ENCODE data around the gene TAL1. TPM values are rescaled to one million over a fixed set of nuclear protein-coding genes. Genes with fewer than 3 reads are reported as not detected.

TAL1 gene
- total and polyA plus RNA-seq, 2 of the 8 experiments (the other 6 are each of a cell fraction or from before 2014, with no cell fraction given), result 0.09 to 0.15 TPM

- TF ChIP-seq HDAC2 (IDR thresholded peaks at IDR 0.05; ENCODE audit: borderline replicate concordance in 1 of 2, low read depth in 2 of 2, low read length in 2 of 2), result no peak
- TF ChIP-seq, protein P1, sequence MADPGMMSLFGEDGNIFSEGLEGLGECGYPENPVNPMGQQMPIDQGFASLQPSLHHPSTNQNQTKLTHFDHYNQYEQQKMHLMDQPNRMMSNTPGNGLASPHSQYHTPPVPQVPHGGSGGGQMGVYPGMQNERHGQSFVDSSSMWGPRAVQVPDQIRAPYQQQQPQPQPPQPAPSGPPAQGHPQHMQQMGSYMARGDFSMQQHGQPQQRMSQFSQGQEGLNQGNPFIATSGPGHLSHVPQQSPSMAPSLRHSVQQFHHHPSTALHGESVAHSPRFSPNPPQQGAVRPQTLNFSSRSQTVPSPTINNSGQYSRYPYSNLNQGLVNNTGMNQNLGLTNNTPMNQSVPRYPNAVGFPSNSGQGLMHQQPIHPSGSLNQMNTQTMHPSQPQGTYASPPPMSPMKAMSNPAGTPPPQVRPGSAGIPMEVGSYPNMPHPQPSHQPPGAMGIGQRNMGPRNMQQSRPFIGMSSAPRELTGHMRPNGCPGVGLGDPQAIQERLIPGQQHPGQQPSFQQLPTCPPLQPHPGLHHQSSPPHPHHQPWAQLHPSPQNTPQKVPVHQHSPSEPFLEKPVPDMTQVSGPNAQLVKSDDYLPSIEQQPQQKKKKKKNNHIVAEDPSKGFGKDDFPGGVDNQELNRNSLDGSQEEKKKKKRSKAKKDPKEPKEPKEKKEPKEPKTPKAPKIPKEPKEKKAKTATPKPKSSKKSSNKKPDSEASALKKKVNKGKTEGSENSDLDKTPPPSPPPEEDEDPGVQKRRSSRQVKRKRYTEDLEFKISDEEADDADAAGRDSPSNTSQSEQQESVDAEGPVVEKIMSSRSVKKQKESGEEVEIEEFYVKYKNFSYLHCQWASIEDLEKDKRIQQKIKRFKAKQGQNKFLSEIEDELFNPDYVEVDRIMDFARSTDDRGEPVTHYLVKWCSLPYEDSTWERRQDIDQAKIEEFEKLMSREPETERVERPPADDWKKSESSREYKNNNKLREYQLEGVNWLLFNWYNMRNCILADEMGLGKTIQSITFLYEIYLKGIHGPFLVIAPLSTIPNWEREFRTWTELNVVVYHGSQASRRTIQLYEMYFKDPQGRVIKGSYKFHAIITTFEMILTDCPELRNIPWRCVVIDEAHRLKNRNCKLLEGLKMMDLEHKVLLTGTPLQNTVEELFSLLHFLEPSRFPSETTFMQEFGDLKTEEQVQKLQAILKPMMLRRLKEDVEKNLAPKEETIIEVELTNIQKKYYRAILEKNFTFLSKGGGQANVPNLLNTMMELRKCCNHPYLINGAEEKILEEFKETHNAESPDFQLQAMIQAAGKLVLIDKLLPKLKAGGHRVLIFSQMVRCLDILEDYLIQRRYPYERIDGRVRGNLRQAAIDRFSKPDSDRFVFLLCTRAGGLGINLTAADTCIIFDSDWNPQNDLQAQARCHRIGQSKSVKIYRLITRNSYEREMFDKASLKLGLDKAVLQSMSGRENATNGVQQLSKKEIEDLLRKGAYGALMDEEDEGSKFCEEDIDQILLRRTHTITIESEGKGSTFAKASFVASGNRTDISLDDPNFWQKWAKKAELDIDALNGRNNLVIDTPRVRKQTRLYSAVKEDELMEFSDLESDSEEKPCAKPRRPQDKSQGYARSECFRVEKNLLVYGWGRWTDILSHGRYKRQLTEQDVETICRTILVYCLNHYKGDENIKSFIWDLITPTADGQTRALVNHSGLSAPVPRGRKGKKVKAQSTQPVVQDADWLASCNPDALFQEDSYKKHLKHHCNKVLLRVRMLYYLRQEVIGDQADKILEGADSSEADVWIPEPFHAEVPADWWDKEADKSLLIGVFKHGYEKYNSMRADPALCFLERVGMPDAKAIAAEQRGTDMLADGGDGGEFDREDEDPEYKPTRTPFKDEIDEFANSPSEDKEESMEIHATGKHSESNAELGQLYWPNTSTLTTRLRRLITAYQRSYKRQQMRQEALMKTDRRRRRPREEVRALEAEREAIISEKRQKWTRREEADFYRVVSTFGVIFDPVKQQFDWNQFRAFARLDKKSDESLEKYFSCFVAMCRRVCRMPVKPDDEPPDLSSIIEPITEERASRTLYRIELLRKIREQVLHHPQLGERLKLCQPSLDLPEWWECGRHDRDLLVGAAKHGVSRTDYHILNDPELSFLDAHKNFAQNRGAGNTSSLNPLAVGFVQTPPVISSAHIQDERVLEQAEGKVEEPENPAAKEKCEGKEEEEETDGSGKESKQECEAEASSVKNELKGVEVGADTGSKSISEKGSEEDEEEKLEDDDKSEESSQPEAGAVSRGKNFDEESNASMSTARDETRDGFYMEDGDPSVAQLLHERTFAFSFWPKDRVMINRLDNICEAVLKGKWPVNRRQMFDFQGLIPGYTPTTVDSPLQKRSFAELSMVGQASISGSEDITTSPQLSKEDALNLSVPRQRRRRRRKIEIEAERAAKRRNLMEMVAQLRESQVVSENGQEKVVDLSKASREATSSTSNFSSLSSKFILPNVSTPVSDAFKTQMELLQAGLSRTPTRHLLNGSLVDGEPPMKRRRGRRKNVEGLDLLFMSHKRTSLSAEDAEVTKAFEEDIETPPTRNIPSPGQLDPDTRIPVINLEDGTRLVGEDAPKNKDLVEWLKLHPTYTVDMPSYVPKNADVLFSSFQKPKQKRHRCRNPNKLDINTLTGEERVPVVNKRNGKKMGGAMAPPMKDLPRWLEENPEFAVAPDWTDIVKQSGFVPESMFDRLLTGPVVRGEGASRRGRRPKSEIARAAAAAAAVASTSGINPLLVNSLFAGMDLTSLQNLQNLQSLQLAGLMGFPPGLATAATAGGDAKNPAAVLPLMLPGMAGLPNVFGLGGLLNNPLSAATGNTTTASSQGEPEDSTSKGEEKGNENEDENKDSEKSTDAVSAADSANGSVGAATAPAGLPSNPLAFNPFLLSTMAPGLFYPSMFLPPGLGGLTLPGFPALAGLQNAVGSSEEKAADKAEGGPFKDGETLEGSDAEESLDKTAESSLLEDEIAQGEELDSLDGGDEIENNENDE (IDR thresholded peaks at IDR 0.05; ENCODE audit: insufficient replicate concordance, low read length), result no peak
Observed at GRCh38 chr1:47252795-47253194, 20.8 kb upstream of the TAL1 start (continued).

All from H1 (cell line).